ENCODE results near the gene ATRIP. TPM values are rescaled to one million over a fixed set of nuclear protein-coding genes. Genes with fewer than 3 reads are reported as not detected.

Gene ATRIP
- polyA plus RNA-seq, 1 donor from 2014 or later = 11.1 TPM

DNA sequence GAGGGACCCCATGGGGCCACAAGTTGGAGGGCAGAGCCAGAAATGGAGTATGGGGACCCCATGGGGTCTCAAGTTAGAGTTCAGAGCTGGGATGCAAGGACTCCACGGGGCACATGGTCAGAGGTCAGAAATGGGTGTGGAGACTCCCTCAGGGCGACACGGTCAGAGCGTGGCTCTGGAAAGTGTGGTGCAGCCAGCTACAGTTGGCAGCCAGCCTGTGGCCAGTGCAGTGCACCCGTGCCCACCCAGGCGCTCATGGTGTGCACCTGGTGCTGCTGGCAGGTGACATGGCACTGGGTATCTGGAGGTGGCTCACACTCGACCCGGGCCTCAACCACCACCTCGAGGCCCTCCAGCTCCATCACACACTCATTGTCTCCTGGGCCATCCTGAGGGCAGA lies 27.9 kb upstream of the ATRIP start:
- no peak overlapping the region for H2AFZ ChIP-seq (ENCODE audit: low read depth, low read length)
- no peaks in the 10 kb centered on the region for H3K36me3 ChIP-seq (ENCODE audit: insufficient read depth, low read length)
- H3K79me2 ChIP-seq (replicated peaks; ENCODE audit: insufficient read depth, low read length) = peaks cover 12% of the 10 kb centered on the region
- H3K9me3 ChIP-seq (ENCODE audit: low read length) = no peaks in the 10 kb centered on the region
- no peak overlapping the region for H3K4me3 ChIP-seq (ENCODE audit: low read length)
- peaks cover 3% of the 10 kb centered on the region for H4K20me1 ChIP-seq (ENCODE audit: insufficient read depth)
- no peaks in the 10 kb centered on the region for H3K27me3 ChIP-seq (ENCODE audit: insufficient read depth, low read depth, low read length)
- H3K27ac ChIP-seq (ENCODE audit: low read length) = no peak overlapping the region
- no peak overlapping the region for H3K9ac ChIP-seq (ENCODE audit: low read length)
- H3K9me2 ChIP-seq (ENCODE audit: insufficient read depth, low read length) = no peaks in the 10 kb centered on the region
- H3F3A ChIP-seq (ENCODE audit: insufficient read depth, low read length, poor library complexity, severe bottlenecking) = no peaks in the 10 kb centered on the region
- TF ChIP-seq, protein P1, sequence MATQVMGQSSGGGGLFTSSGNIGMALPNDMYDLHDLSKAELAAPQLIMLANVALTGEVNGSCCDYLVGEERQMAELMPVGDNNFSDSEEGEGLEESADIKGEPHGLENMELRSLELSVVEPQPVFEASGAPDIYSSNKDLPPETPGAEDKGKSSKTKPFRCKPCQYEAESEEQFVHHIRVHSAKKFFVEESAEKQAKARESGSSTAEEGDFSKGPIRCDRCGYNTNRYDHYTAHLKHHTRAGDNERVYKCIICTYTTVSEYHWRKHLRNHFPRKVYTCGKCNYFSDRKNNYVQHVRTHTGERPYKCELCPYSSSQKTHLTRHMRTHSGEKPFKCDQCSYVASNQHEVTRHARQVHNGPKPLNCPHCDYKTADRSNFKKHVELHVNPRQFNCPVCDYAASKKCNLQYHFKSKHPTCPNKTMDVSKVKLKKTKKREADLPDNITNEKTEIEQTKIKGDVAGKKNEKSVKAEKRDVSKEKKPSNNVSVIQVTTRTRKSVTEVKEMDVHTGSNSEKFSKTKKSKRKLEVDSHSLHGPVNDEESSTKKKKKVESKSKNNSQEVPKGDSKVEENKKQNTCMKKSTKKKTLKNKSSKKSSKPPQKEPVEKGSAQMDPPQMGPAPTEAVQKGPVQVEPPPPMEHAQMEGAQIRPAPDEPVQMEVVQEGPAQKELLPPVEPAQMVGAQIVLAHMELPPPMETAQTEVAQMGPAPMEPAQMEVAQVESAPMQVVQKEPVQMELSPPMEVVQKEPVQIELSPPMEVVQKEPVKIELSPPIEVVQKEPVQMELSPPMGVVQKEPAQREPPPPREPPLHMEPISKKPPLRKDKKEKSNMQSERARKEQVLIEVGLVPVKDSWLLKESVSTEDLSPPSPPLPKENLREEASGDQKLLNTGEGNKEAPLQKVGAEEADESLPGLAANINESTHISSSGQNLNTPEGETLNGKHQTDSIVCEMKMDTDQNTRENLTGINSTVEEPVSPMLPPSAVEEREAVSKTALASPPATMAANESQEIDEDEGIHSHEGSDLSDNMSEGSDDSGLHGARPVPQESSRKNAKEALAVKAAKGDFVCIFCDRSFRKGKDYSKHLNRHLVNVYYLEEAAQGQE (IDR thresholded peaks at IDR 0.05; ENCODE audit: borderline replicate concordance) = no peak
- no peak for TF ChIP-seq EZH2 (IDR thresholded peaks at IDR 0.05; ENCODE audit: borderline replicate concordance, insufficient read depth, low read length, poor library complexity, severe bottlenecking)
- no peak for TF ChIP-seq MXI1 (conservative IDR thresholded peaks at IDR 0.05; ENCODE audit: poor library complexity, severe bottlenecking)
- no peak for TF ChIP-seq SMC3 (conservative IDR thresholded peaks at IDR 0.05; ENCODE audit: poor library complexity)
- TF ChIP-seq, protein P2, sequence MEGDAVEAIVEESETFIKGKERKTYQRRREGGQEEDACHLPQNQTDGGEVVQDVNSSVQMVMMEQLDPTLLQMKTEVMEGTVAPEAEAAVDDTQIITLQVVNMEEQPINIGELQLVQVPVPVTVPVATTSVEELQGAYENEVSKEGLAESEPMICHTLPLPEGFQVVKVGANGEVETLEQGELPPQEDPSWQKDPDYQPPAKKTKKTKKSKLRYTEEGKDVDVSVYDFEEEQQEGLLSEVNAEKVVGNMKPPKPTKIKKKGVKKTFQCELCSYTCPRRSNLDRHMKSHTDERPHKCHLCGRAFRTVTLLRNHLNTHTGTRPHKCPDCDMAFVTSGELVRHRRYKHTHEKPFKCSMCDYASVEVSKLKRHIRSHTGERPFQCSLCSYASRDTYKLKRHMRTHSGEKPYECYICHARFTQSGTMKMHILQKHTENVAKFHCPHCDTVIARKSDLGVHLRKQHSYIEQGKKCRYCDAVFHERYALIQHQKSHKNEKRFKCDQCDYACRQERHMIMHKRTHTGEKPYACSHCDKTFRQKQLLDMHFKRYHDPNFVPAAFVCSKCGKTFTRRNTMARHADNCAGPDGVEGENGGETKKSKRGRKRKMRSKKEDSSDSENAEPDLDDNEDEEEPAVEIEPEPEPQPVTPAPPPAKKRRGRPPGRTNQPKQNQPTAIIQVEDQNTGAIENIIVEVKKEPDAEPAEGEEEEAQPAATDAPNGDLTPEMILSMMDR (IDR thresholded peaks at IDR 0.05; ENCODE audit: poor library complexity, severe bottlenecking) = no peak
- no peak for TF ChIP-seq POLR2AphosphoS5 (IDR thresholded peaks at IDR 0.05)
- no peak for TF ChIP-seq TAF1 (IDR thresholded peaks at IDR 0.05; ENCODE audit: low read depth)
- TF ChIP-seq EP300 (conservative IDR thresholded peaks at IDR 0.05; ENCODE audit: poor library complexity, severe bottlenecking) = no peak
- TF ChIP-seq RAD21 (conservative IDR thresholded peaks at IDR 0.05) = no peak
- no peak overlapping the region for H3K4me2 ChIP-seq (ENCODE audit: low read length)

DNA sequence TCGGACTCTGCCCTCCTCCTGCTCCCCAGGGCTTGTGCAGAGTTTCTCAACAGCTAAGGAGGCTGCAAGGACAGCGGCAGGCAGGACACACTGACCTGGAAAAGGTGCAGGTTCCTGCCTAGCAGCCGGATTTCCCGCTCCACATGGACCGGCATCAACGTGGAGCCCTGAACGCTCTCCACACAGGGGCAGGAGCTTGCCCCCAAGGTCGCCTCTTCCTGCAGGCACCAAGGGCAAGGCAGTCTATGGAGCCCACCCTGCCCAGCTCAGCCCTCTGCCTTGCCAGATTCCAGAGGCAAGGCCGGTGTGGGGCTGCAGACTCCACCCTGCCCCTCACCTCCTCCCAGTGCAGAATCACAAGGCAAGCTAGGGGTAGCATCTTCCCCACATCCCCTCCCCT lies 27.4 kb upstream of the ATRIP start:
- H2AFZ ChIP-seq (ENCODE audit: low read depth, low read length) = no peak overlapping the region
- H3K4me3 ChIP-seq (ENCODE audit: low read length) = no peak overlapping the region
- H3K79me2 ChIP-seq (replicated peaks; ENCODE audit: insufficient read depth, low read length) = peaks cover 16% of the 10 kb centered on the region
- no peak overlapping the region for H3K27ac ChIP-seq (ENCODE audit: low read length)
- no peaks in the 10 kb centered on the region for H3K36me3 ChIP-seq (ENCODE audit: insufficient read depth, low read length)
- H3K9me2 ChIP-seq (ENCODE audit: insufficient read depth, low read length) = no peaks in the 10 kb centered on the region
- no peaks in the 10 kb centered on the region for H3K27me3 ChIP-seq (ENCODE audit: insufficient read depth, low read depth, low read length)
- TF ChIP-seq EZH2 (IDR thresholded peaks at IDR 0.05; ENCODE audit: borderline replicate concordance, insufficient read depth, low read length, poor library complexity, severe bottlenecking) (no peak), EP300 (conservative IDR thresholded peaks at IDR 0.05; ENCODE audit: poor library complexity, severe bottlenecking) (no peak), SMC3 (conservative IDR thresholded peaks at IDR 0.05; ENCODE audit: poor library complexity) (no peak), RAD21 (conservative IDR thresholded peaks at IDR 0.05) (no peak), POLR2AphosphoS5 (IDR thresholded peaks at IDR 0.05) (no peak)
- H3K9me3 ChIP-seq (ENCODE audit: low read length) = no peaks in the 10 kb centered on the region
- H3K4me2 ChIP-seq (ENCODE audit: low read length) = no peak overlapping the region
- no peaks in the 10 kb centered on the region for H3F3A ChIP-seq (ENCODE audit: insufficient read depth, low read length, poor library complexity, severe bottlenecking)
- peaks cover 3% of the 10 kb centered on the region for H4K20me1 ChIP-seq (ENCODE audit: insufficient read depth)
- no peak overlapping the region for H3K9ac ChIP-seq (ENCODE audit: low read length)

Measured in neural cell (in vitro differentiated cells).